Adrenal gland (tissue), 12 donors: ENCODE measurements around the gene SOX2. TPM values are rescaled to one million over a fixed set of nuclear protein-coding genes. Genes with fewer than 3 reads are reported as not detected.

Experiments used
- DNase-seq, 7 donors: peaks; one replicate each; pipeline ENCODE4 v3.0.0-alpha.2; 2019 to 2020
- H3K27ac ChIP-seq, 5 donors: fragments of 200-600 bp; sonication (generic) in 4 of 5; 1 replicate in 3 of 5; 2 replicates in 2 of 5; pipeline versions ENCODE4 v1.5.1 to v1.8.0; 2016 to 2020; ENCODE audit warnings: mild to moderate bottlenecking in 1 of 5
- H3K27me3 ChIP-seq: fragments of 200-600 bp; 2 replicates; pipeline ENCODE4 v1.8.0; 2021
- H3K36me3 ChIP-seq, 2 donors: fragments of 200-600 bp; replicated peaks in 1 of 2; 1 replicate in 1 of 2; 2 replicates in 1 of 2; pipeline versions ENCODE4 v1.5.1 to v1.8.0; 2018 to 2022
- H3K4me1 ChIP-seq, 2 donors: fragments of 200-600 bp; replicated peaks in 1 of 2; 1 replicate in 1 of 2; 2 replicates in 1 of 2; pipeline versions ENCODE4 v1.5.1 to v1.8.0; 2018 to 2021
- H3K4me3 ChIP-seq, 4 donors: fragments of 200-600 bp; sonication (generic) in 3 of 4; one replicate each; pipeline ENCODE4 v1.5.1; 2016 to 2018
- H3K9me3 ChIP-seq, 3 donors: fragments of 200-600 bp; sonication (generic) in 1 of 3; replicated peaks in 1 of 3; 1 replicate in 2 of 3; 2 replicates in 1 of 3; pipeline versions ENCODE4 v1.5.1 to v1.8.0; 2016 to 2021
- POLR2A ChIP-seq, 2 donors: fragments of 450-650 bp; IDR thresholded peaks; one replicate each; pipeline ENCODE4 v1.6.1; 2017; ENCODE audit warnings: antibody characterized with exemption in 2 of 2, mild to moderate bottlenecking in 2 of 2, moderate library complexity in 1 of 2
- WGBS, 4 donors: extraction: QIAGEN DNeasy Blood & Tissue Kit in 2 of 4; methylation state at CpG; one replicate each; pipeline versions ENCODE4 v1.1.5 to v1.1.7; 2013 to 2017; 5-methylcytosine and 5-hydroxymethylcytosine counted together
- intact Hi-C, 2 donors: fragments of 100-400 bp; cut with DNase I; formaldehyde crosslinking; loops; one replicate each; pipeline versions ENCODE4 v1.14.1 to v1.15.0; 2022 to 2023
- polyA plus RNA-seq, 3 donors: library from polyadenylated mRNA; stranded (reverse); fragments of 200-250 nt in 2 of 3; fragments of 350-450 nt in 1 of 3; fragmentation: Illumina TruSeq in 1 of 3; extraction: RNeasy Lipid Tissue Mini Kit (QIAGEN cat#74804) in 1 of 3; gene quantifications; one replicate each; pipeline ENCODE4 v1.2.3, GENCODE V29; 2013 to 2014
- total RNA-seq, 9 donors: library from RNA; depleted of rRNA in 4 of 9; stranded (reverse); fragments of >200 nt in 4 of 9; fragments of 120-200 nt in 1 of 9; fragmentation: NEBNext Ultra II Directional in 1 of 9; extraction: Animal tissue kit (Norgen Biotek cat#: 25700) in 1 of 9; gene quantifications; one replicate each; pipeline versions ENCODE4 v1.1.0 to v1.2.4, GENCODE V29; 2013 to 2023
- TF ChIP-seq, protein P1 (sequence below), 6 experiments: fragments of 450-650 bp in 4 of 6; fragments of 200-600 bp in 2 of 6; sonication (generic) in 1 of 6; IDR thresholded peaks; 1 replicate in 5 of 6; 2 replicates in 1 of 6; pipeline versions ENCODE4 v1.5.1 to v1.8.0; 2016 to 2021; ENCODE audit warnings: antibody characterized with exemption in 6 of 6, mild to moderate bottlenecking in 2 of 6, moderate library complexity in 1 of 6
- donor health status: healthy with polysubstance abuse.
- donor health status: Bipolar disorder and iron deficiency.
- donor health status: DM: yes; HTN: yes; CAD: no.
- donor health status: DM: no; HTN: no; CAD: no.
- donor health status: DM: no; HTN: no; CAD: no.
- donor health status: DM: yes; HTN: yes; CAD: no.

Gene SOX2
- total and polyA plus RNA-seq, 12 donors: 0.18 to 1.2 (median 0.54) TPM; not detected in 3

DNA sequence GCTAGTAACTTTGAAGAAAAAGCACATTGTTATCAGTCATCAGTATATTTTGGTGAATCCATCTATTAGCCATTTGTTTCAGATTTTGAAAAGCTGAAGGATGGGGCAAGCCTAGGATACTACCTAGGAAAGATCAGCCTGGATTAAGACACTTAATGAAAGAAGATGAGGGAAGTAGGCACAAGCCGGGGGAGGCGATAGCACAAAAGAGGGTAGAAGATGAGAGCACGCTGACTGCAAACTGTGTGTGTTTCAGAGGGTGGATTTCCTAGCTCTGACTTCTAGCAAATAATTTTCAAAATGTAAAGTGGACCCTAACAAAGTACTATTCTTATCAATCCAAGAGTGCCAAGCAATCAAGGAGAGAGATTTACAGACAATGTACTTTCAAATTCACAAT is 22.2 kb upstream of the SOX2 start:
- TF ChIP-seq, protein P1, sequence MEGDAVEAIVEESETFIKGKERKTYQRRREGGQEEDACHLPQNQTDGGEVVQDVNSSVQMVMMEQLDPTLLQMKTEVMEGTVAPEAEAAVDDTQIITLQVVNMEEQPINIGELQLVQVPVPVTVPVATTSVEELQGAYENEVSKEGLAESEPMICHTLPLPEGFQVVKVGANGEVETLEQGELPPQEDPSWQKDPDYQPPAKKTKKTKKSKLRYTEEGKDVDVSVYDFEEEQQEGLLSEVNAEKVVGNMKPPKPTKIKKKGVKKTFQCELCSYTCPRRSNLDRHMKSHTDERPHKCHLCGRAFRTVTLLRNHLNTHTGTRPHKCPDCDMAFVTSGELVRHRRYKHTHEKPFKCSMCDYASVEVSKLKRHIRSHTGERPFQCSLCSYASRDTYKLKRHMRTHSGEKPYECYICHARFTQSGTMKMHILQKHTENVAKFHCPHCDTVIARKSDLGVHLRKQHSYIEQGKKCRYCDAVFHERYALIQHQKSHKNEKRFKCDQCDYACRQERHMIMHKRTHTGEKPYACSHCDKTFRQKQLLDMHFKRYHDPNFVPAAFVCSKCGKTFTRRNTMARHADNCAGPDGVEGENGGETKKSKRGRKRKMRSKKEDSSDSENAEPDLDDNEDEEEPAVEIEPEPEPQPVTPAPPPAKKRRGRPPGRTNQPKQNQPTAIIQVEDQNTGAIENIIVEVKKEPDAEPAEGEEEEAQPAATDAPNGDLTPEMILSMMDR (IDR thresholded peaks at IDR 0.05): no peak
- no peak for TF ChIP-seq POLR2A (IDR thresholded peaks at IDR 0.05)
- WGBS, 4 donors: 86 to 93% (median 89%) methylated on average over 3 of the region's 3 CpGs
- intact Hi-C loops: no loop called here
- no peak overlapping the region for H3K27ac ChIP-seq
- DNase-seq: no peak
- no peaks in the 10 kb centered on the region for H3K9me3 ChIP-seq
- H3K27me3 ChIP-seq: no peaks in the 10 kb centered on the region
- H3K4me1 ChIP-seq: no peaks in the 10 kb centered on the region
- H3K4me3 ChIP-seq: no peak overlapping the region
- no peaks in the 10 kb centered on the region for H3K36me3 ChIP-seq

DNA sequence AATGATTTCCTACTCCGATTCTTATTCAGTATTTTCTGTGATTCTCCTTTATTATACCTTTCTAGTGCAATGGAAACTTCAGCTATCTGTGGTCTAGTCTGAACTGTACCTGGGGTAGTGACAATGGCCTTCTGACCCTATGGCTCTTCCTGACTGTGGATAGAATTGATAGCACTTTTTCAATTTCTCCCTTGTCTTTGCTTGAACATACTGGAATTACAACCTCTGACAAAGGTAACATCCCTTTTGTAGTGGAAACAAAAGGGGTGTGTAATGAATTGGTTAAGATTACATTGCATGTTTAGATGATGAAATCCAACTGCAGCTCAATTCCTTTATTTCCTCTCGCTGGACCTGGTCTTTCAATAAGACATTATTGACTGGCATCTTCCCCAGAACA is 21.0 kb upstream of the SOX2 start:
- WGBS, 4 donors: 83 to 93% (median 87%) methylated on average over 2 of the region's 2 CpGs
- H3K9me3 ChIP-seq: no peaks in the 10 kb centered on the region
- peaks cover 2 to 6% of the 10 kb centered on the region in 2 donors for H3K4me1 ChIP-seq
- no peak overlapping the region for H3K27ac ChIP-seq
- intact Hi-C loops: loop anchor here in 1 of 2 donors (10.0 kb wide), 1 partner anchor 366 kb away; no protein-coding TSS in a partner anchor
- no peaks in the 10 kb centered on the region for H3K36me3 ChIP-seq
- DNase-seq: no peak
- H3K4me3 ChIP-seq: no peak overlapping the region
- TF ChIP-seq, protein P1 (IDR thresholded peaks at IDR 0.05): no peak
- TF ChIP-seq POLR2A (IDR thresholded peaks at IDR 0.05): no peak
- H3K27me3 ChIP-seq: no peaks in the 10 kb centered on the region

DNA sequence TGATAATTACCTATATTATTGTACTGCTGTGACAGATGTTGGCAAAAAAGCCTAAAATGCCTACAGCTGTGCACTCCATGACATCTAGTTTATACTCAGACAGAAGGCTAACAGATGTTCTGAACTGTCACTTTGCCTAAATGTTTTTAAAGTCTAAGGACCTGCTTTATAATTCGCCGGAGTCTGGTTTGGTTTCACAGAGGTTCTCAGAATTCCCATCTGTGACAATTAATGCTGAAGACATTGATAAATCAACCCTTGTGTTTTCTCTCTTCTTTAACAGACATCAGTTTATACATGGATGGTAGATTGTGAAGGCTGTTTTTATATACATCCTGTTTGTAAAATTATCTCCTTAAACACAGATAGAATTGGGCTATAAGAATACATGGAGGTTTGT is 19.8 kb upstream of the SOX2 start:
- no peaks in the 10 kb centered on the region for H3K36me3 ChIP-seq
- H3K9me3 ChIP-seq: no peaks in the 10 kb centered on the region
- H3K4me3 ChIP-seq: no peak overlapping the region
- DNase-seq: no peak
- WGBS, 4 donors: 72 to 79% (median 75%) methylated on average over 2 of the region's 2 CpGs
- H3K27me3 ChIP-seq: peaks cover 11% of the 10 kb centered on the region
- no peak overlapping the region for H3K27ac ChIP-seq
- peaks cover 5 to 14% of the 10 kb centered on the region in 2 donors for H3K4me1 ChIP-seq
- intact Hi-C loops: loop anchor here in 1 of 2 donors (10.0 kb wide), 1 partner anchor 367 kb away; no protein-coding TSS in a partner anchor
- TF ChIP-seq POLR2A (IDR thresholded peaks at IDR 0.05): no peak
- TF ChIP-seq, protein P1 (IDR thresholded peaks at IDR 0.05): no peak

DNA sequence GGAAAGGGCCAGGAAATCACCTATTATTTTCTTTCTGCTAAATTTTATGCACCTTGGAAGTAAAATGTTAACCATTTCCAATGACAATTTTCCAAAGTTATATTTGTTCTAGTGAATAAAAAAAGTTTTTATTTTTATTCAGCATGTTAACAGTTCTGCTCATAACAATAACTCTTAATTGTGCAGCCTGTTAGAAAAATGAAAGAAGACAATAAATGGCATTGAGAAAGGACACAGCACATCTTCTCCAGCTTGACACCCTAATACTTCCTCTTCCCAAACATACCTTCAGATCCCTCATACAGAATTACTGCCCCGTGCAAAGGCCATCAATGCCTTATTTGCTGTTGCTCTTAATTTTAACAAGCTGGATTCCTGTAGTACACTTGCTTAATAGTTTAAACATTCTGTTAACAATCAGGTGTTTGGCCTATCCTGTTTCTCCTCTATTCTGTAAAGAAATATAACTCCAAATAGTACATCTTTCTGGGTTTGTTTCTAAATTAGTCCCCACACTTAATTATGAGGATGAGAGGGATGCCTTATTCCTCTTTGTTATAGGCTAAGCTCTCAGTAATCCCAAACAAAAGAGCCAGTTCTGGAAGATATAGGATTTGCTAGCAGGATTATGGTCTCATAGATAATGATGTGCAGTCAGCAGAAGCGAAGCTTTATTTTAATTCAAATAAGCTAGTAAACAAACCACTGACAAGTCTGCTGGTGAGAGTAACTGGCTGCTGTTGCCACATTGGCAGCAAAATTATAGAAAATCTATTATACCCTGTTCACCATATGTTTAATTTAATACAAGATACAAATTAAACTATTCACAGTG is 19.2 kb upstream of the SOX2 start:
- Histone ChIP-seq H3K27ac (no peak overlapping the region), H3K9me3 (no peaks in the 10 kb centered on the region), H3K4me3 (no peak overlapping the region), H3K4me1 (peaks cover 5 to 14% of the 10 kb centered on the region in 2 donors), H3K27me3 (peaks cover 18% of the 10 kb centered on the region), H3K36me3 (no peaks in the 10 kb centered on the region)
- WGBS, 4 donors: 70 to 85% (median 78%) methylated on average over 2 of the region's 2 CpGs
- no peak for TF ChIP-seq POLR2A (IDR thresholded peaks at IDR 0.05)
- TF ChIP-seq, protein P1 (IDR thresholded peaks at IDR 0.05): no peak
- intact Hi-C loops: loop anchor here in 1 of 2 donors (10.0 kb wide), 1 partner anchor 368 kb away; no protein-coding TSS in a partner anchor
- no peak for DNase-seq
